HTR-8/SVneo (cell line): ENCODE results near the gene KLHL11.

Experiments
- DNase-seq: peaks from one replicate; pipeline ENCODE4 v3.0.0; 2011; ENCODE audit warnings: low spot score, mixed read lengths; ENCODE audit not compliant: insufficient read length
- FAIRE-seq: peaks from 2 replicates; lab custom pipeline; 2011; peaks lifted over from hg19 to GRCh38; lab: Jason Lieb, UNC

KLHL11 gene

DNA sequence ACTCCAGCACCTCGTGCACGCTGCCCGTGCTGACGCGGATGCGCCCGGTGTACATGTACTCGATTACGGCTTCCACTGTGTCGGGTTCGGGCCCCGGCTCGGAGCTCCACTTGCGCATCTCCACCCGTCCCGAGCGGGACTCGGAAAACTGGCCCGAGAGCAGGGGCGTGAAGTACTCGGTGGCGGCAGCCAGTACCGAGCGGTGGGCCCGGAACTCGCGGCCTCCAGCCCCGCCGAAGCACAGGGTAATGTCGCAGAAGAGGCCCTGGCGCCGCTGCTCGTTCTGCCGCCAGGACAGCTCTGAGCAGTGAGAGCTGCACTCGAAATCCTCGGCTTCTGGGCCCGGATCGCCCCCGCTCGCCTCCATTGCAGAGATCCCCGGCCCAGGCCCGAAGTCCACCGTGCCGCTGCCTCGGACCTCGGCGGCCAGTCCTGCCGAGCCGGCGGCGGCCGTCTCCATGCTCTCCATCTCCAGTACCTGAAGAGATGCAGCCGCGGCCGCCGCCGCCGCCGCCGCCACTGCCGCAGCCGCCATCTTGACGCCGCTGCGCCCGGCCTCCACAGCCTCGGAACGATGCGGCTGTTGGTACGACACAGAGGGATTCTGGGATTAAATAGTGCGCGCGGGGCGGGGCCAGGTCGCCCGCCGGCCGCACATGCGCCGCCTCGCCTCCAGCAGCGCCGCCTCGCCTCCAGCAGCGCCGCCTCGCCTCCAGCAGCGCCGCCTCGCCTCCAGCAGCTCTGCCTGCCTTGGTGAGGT, at the start of gene KLHL11:
TSS of gene KLHL11 (minus strand) at position 588 of the 760 bp plus-strand sequence. CDS start at position 535, 53 bp downstream.
- DNase-seq (peak; percentile 96), FAIRE-seq (peak; percentile 93)

- DNase-seq (no peak), FAIRE-seq (no peak)
These were observed 49.8 kb upstream of the KLHL11 start for GRCh38 chr17:41915020-41915419.

GRCh38 chr17:41914358-41914766, 49.1 kb upstream of the KLHL11 start:
- no peak for FAIRE-seq

DNA sequence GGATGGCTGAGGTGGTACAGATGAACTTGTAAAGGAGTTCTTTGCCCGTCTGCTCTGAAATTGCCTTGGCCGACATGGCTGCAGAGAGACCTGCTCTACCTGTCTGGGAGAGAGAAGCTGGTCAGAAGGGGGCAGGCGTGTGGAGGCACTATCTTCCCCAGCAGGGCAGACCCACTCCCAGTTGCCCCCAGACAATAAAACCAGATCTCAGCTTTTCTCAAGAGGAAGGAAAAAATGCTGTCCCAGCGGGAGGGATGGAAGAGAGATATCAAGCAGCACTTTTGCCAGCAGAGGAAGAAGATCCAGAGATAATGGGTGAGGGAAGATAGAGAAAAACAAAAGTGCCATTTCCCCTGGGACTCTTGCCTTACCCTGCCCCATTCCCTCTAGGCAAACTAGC, 48.6 kb upstream of the KLHL11 start:
- FAIRE-seq = no peak

More at GRCh38 chr17:41914358-41914766, 49.1 kb upstream of the KLHL11 start:
- DNase-seq = no peak

DNA sequence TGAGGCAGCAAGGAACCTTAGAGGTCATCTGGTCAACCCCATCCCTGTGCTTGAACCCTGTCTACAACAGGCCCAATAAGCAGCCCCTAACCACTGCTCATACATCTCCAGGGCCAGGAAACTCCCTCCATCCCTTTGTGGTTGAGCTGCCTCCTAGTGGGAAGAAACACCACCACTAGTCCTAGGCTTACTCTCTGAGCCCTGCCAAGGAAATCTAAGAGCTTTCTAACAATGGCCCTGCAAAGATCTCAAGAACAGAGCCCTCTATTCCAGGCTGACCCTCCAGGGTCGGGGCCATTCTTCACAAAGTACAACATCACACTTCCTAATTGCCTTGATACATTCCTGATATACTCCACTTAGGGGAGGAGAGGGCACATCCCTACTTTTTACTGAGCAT, 47.7 kb upstream of the KLHL11 start:
- no peak for FAIRE-seq
- no peak for DNase-seq

More for the DNA sequence above, 48.6 kb upstream of the KLHL11 start:
- no peak for DNase-seq

DNA sequence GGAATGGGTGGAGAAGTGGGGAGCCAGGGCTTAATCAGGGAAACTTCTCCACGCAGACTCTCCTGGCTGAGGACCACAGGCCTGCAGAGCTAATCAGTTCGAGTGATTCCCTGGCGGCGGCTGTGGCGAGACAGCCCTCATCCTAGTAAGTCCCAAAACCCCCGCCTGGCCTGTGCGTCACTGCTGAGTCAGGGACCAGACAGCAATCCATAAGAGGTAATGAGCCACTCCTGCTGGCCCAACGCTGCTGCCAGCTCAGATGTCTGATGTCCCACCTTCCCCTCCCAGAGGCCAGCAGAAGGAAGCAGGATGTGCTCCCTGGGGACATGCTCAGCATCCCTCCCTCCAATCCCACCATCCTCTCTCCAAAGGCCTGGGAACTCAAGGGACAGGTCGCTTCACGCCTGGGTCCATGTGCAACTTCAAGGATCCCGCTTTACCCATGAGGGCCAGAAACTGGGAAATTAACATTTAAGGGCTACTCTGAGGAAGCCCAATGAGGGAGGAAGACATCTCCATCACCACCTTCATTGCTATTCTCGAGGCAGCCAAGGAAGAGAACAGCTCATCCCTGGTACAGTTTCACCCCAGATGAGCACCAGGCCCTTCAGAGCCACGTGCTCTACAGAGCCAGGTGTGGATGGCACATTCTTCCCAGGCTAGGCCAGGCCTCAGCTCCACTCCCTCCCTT, 45.6 kb upstream of the KLHL11 start:
- peak; percentile 92 for FAIRE-seq
- peak; percentile 59 for DNase-seq

DNA sequence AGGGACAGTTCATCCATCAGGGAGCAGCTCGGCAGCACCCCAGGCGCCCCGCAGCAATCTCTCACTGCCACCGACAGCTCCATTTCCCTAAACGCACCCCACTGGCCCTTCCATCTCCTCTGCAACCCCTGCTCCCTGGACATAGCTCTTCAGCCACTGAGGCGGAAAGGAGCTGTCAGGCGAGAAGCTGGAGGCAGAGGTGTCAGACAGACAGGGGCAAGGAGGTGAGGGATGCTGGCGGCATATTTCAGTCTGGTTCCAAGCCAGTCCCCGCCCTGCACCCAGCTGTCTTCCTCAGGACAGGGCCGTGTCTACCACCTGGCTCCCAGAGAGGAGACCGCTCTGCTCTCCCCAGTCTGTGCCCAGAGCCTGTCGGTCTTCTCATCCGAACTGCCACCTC, 43.9 kb upstream of the KLHL11 start:
- FAIRE-seq (no peak), DNase-seq (no peak)

GRCh38 chr17:41907633-41908539, 42.7 kb upstream of the KLHL11 start:
- peak; percentile 76 for FAIRE-seq
- DNase-seq = no peak

DNA sequence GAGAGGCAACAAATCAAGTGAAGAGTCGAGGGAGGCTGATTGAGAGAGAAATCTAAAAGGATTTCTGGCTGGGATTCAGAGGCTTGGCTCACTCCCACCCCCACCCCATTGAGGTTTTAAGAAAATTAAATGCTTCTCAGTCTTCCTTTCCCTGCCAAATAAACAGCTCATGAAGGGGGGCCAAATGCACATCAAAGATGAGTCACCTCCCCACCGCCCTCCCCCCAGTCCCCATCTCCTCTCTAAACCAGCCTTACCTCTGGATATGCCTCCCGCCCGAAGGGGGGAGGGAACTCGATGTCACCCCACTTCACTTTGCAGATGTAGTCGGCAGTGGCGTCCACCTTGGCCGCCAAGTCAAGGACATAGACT, 41.9 kb upstream of the KLHL11 start:
- FAIRE-seq (peak; percentile 26), DNase-seq (no peak)

- DNase-seq = no peak
- FAIRE-seq = no peak
These were observed 41.4 kb upstream of the KLHL11 start for GRCh38 chr17:41906465-41907184.

GRCh38 chr17:41905172-41905571, 39.9 kb upstream of the KLHL11 start:
- DNase-seq (no peak), FAIRE-seq (peak; percentile 28)

DNA sequence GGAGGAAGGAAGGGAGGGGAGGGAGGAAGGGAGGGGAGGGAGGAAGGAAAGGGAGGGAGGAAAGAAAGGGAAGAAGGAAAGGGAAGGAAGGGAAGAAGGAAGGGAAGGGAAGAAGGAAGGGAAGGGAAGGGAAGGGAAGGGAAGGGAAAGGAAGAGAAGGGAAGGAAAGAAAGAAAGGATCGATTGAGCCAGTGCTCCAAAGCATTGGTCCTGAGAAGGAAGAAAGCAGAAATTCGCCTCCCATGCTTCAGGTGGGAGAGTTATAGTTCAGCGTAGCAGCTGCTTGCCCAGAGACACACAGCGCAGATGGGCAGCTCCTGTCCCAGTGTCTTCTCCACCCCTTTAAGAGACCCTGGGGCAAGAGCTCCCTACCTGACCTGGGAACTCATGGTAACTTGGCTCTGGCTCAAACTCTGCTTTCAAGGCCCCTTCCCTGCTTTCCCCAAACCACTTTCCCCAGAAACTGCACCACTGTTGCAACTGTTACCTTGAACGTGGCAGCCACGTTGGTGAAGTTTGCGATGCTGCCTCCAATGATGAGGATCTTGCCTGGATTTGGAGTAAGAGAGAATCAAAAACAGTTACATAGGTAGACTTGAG, 39.1 kb upstream of the KLHL11 start:
- FAIRE-seq = no peak
- no peak for DNase-seq

- DNase-seq (no peak), FAIRE-seq (no peak)
These were observed 36.4 kb upstream of the KLHL11 start for GRCh38 chr17:41901646-41902045.

DNA sequence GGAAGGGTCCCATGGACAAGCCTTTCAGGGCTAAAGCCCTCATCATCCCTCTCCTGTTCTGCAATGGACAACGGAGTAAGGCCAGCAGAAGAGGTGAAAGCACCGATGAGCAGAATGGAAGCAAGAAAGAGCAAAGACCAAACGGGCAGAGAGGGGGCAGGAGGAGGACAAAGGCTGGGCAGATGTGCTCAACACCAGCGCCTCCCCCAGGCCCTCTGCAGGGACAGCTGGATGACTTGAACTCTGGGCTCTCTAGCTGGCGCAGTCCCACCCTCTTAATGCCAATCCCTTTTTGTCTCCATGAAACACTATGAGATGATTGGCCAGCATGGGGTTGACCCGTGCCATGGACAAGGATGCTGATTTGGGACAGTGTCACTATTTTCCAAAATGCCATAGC, 31.5 kb upstream of the KLHL11 start:
- DNase-seq (no peak), FAIRE-seq (no peak)

GRCh38 chr17:41895617-41896016, 30.4 kb upstream of the KLHL11 start:
- FAIRE-seq = no peak
- no peak for DNase-seq

- peak; percentile 68 for DNase-seq
- FAIRE-seq = peak; percentile 63
These were observed 29.6 kb upstream of the KLHL11 start for GRCh38 chr17:41894791-41895331.

- FAIRE-seq (no peak), DNase-seq (no peak)
These were observed 28.2 kb upstream of the KLHL11 start for GRCh38 chr17:41893384-41893783.

DNA sequence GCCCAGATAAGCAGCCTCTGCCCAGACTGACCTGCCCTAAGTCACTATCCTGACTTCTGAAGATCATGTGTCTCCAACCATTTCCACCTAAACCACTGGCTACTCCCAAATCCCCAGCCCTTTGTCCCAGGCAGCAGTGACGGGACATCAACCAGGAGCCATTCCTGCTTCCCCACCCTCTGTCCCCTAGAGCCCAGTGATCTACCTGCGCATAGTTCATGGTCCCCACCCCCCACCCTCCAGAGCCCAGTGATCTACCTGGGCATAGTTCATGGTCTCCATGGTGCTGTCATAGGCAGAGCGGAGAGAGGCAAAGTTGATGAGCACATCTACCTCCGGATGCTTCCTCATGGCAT, 26.8 kb upstream of the KLHL11 start:
- DNase-seq (no peak), FAIRE-seq (peak; percentile 38)
